ENCODE measurements around the gene STOML1.

DNA sequence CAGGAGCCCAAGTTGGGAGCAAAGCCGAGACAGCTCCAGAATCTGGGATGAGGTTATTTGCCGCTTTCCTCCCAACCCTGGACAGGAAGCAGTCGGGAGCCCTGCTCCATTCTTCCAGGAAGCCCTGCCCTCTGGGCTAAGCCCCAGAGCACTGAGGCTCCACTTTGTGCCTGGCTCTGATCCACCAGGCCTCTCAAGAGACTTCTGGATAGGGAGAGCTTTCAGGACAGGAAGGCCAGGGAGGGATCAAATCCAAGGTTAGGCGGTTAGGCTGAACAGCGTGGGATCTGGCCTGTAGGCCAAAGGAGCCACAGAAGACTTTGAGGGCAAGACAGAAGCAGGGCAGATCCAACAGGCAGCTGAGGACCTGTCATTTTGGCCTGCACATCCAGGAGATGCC is 835 bp downstream of the STOML1 start:
- TF ChIP-seq, protein P1, sequence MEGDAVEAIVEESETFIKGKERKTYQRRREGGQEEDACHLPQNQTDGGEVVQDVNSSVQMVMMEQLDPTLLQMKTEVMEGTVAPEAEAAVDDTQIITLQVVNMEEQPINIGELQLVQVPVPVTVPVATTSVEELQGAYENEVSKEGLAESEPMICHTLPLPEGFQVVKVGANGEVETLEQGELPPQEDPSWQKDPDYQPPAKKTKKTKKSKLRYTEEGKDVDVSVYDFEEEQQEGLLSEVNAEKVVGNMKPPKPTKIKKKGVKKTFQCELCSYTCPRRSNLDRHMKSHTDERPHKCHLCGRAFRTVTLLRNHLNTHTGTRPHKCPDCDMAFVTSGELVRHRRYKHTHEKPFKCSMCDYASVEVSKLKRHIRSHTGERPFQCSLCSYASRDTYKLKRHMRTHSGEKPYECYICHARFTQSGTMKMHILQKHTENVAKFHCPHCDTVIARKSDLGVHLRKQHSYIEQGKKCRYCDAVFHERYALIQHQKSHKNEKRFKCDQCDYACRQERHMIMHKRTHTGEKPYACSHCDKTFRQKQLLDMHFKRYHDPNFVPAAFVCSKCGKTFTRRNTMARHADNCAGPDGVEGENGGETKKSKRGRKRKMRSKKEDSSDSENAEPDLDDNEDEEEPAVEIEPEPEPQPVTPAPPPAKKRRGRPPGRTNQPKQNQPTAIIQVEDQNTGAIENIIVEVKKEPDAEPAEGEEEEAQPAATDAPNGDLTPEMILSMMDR (IDR thresholded peaks at IDR 0.05): no peak
- no peak for TF ChIP-seq POLR2A (IDR thresholded peaks at IDR 0.05)
- TF ChIP-seq EP300 (IDR thresholded peaks at IDR 0.05; ENCODE audit: low read depth): no peak
- no peak for TF ChIP-seq POLR2AphosphoS5 (IDR thresholded peaks at IDR 0.05)
